ENCODE data around the gene BICDL2.

BICDL2 gene

DNA sequence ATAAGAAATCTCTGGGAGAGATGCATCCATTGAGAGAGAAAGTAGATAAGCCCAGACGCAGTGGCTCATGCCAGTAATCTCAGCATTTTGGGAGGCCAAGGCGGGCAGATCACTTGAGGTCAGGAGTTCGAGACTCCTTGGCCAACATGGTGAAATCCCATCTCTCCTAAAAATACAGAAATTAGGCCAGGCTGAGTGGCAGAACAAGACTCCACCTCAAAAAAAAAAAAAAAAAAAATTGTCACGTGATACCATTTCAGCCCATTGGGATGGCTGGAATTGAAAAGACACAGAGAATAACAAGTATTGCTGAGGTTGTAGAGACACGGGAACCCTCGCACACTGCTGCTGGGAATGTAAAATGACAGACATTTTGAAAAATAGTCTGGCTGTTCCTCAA, 25.8 kb upstream of the BICDL2 start:
- no peak for ATAC-seq
- TF ChIP-seq, protein P1, sequence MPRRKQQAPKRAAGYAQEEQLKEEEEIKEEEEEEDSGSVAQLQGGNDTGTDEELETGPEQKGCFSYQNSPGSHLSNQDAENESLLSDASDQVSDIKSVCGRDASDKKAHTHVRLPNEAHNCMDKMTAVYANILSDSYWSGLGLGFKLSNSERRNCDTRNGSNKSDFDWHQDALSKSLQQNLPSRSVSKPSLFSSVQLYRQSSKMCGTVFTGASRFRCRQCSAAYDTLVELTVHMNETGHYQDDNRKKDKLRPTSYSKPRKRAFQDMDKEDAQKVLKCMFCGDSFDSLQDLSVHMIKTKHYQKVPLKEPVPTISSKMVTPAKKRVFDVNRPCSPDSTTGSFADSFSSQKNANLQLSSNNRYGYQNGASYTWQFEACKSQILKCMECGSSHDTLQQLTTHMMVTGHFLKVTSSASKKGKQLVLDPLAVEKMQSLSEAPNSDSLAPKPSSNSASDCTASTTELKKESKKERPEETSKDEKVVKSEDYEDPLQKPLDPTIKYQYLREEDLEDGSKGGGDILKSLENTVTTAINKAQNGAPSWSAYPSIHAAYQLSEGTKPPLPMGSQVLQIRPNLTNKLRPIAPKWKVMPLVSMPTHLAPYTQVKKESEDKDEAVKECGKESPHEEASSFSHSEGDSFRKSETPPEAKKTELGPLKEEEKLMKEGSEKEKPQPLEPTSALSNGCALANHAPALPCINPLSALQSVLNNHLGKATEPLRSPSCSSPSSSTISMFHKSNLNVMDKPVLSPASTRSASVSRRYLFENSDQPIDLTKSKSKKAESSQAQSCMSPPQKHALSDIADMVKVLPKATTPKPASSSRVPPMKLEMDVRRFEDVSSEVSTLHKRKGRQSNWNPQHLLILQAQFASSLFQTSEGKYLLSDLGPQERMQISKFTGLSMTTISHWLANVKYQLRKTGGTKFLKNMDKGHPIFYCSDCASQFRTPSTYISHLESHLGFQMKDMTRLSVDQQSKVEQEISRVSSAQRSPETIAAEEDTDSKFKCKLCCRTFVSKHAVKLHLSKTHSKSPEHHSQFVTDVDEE (CRISPR knock-in tag; IDR thresholded peaks at IDR 0.05), result no peak
- TF ChIP-seq OSR1 (CRISPR knock-in tag; IDR thresholded peaks at IDR 0.05) (no peak), SNAI2 (CRISPR knock-in tag; IDR thresholded peaks at IDR 0.05) (no peak)

DNA sequence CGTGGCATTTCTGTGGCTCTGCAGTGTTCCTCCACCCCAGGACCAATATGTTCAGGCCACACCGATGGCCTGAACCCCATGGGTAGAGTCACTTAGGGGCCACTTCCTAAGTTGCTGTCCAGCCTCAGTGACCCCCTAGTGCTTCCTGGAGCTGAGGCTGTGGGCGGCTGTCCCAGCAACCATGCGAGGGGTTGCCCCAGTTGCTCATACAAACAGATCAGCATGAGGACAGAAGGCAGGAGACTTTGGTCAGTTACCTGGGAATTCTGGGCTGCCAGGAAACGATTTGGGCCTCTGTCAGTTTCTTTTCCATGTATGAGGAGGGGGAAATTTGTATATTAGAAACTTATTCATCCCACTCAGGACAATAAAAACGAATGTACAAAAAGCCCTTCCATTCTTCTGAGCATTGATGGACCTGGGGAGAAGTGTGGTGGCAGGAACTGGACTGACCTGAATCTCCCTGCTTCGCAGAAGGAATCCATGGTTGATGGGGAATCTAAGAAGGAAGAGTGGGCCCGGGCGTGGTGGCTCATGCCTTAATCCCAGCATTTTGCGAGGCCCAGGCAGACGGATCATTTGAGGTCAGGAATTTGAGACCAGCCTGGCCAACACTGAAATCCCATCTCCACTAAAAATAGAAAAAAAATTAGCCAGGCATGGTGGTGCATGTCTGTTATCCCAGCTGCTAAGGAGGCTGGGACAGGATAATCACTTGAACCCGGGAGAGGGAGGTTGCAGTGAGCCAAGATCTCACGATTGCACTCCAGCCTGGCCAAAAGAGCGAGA, 23.8 kb upstream of the BICDL2 start:
- no peak for ATAC-seq
- TF ChIP-seq OSR1 (CRISPR knock-in tag; IDR thresholded peaks at IDR 0.05), result no peak
- no peak for TF ChIP-seq ZFP3 (CRISPR knock-in tag; IDR thresholded peaks at IDR 0.05)
- no peak for TF ChIP-seq ZFP30 (CRISPR knock-in tag; IDR thresholded peaks at IDR 0.05)
- TF ChIP-seq PPARA (CRISPR knock-in tag; IDR thresholded peaks at IDR 0.05; ENCODE audit: borderline replicate concordance), result no peak
- no peak for TF ChIP-seq BACH2 (CRISPR knock-in tag; IDR thresholded peaks at IDR 0.05; ENCODE audit: borderline replicate concordance)
- TF ChIP-seq, protein P2, sequence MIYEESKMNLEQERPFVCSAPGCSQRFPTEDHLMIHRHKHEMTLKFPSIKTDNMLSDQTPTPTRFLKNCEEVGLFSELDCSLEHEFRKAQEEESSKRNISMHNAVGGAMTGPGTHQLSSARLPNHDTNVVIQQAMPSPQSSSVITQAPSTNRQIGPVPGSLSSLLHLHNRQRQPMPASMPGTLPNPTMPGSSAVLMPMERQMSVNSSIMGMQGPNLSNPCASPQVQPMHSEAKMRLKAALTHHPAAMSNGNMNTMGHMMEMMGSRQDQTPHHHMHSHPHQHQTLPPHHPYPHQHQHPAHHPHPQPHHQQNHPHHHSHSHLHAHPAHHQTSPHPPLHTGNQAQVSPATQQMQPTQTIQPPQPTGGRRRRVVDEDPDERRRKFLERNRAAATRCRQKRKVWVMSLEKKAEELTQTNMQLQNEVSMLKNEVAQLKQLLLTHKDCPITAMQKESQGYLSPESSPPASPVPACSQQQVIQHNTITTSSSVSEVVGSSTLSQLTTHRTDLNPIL (CRISPR knock-in tag; IDR thresholded peaks at IDR 0.05; ENCODE audit: low read depth), result no peak
- no peak for TF ChIP-seq ZNF565 (CRISPR knock-in tag; conservative IDR thresholded peaks at IDR 0.05; ENCODE audit: low read depth)
- TF ChIP-seq ARNTL (CRISPR knock-in tag; IDR thresholded peaks at IDR 0.05; ENCODE audit: borderline replicate concordance, low read depth), result no peak
- no peak for TF ChIP-seq ZC3H10 (CRISPR knock-in tag; IDR thresholded peaks at IDR 0.05)
- TF ChIP-seq, protein P3, sequence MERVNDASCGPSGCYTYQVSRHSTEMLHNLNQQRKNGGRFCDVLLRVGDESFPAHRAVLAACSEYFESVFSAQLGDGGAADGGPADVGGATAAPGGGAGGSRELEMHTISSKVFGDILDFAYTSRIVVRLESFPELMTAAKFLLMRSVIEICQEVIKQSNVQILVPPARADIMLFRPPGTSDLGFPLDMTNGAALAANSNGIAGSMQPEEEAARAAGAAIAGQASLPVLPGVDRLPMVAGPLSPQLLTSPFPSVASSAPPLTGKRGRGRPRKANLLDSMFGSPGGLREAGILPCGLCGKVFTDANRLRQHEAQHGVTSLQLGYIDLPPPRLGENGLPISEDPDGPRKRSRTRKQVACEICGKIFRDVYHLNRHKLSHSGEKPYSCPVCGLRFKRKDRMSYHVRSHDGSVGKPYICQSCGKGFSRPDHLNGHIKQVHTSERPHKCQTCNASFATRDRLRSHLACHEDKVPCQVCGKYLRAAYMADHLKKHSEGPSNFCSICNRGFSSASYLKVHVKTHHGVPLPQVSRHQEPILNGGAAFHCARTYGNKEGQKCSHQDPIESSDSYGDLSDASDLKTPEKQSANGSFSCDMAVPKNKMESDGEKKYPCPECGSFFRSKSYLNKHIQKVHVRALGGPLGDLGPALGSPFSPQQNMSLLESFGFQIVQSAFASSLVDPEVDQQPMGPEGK (CRISPR knock-in tag; IDR thresholded peaks at IDR 0.05; ENCODE audit: borderline replicate concordance), result no peak
- TF ChIP-seq, protein P4, sequence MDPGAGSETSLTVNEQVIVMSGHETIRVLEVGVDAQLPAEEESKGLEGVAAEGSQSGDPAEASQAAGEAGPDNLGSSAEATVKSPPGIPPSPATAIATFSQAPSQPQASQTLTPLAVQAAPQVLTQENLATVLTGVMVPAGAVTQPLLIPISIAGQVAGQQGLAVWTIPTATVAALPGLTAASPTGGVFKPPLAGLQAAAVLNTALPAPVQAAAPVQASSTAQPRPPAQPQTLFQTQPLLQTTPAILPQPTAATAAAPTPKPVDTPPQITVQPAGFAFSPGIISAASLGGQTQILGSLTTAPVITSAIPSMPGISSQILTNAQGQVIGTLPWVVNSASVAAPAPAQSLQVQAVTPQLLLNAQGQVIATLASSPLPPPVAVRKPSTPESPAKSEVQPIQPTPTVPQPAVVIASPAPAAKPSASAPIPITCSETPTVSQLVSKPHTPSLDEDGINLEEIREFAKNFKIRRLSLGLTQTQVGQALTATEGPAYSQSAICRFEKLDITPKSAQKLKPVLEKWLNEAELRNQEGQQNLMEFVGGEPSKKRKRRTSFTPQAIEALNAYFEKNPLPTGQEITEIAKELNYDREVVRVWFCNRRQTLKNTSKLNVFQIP (CRISPR knock-in tag; IDR thresholded peaks at IDR 0.05; ENCODE audit: borderline replicate concordance, low read depth), result no peak
- TF ChIP-seq GLIS3 (CRISPR knock-in tag; IDR thresholded peaks at IDR 0.05), result no peak
- TF ChIP-seq, protein P1 (CRISPR knock-in tag; IDR thresholded peaks at IDR 0.05), result no peak
- no peak for TF ChIP-seq ZNF8 (CRISPR knock-in tag; IDR thresholded peaks at IDR 0.05)
- TF ChIP-seq ZNF70 (CRISPR knock-in tag; IDR thresholded peaks at IDR 0.05), result no peak
- no peak for TF ChIP-seq ISL1 (CRISPR knock-in tag; IDR thresholded peaks at IDR 0.05)
- TF ChIP-seq SNAI2 (CRISPR knock-in tag; IDR thresholded peaks at IDR 0.05), result no peak
- TF ChIP-seq, protein P5, sequence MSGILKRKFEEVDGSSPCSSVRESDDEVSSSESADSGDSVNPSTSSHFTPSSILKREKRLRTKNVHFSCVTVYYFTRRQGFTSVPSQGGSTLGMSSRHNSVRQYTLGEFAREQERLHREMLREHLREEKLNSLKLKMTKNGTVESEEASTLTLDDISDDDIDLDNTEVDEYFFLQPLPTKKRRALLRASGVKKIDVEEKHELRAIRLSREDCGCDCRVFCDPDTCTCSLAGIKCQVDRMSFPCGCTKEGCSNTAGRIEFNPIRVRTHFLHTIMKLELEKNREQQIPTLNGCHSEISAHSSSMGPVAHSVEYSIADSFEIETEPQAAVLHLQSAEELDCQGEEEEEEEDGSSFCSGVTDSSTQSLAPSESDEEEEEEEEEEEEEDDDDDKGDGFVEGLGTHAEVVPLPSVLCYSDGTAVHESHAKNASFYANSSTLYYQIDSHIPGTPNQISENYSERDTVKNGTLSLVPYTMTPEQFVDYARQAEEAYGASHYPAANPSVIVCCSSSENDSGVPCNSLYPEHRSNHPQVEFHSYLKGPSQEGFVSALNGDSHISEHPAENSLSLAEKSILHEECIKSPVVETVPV (CRISPR knock-in tag; IDR thresholded peaks at IDR 0.05), result no peak
- no peak for TF ChIP-seq RARB (CRISPR knock-in tag; IDR thresholded peaks at IDR 0.05)
- no peak for TF ChIP-seq CSDC2 (CRISPR knock-in tag; IDR thresholded peaks at IDR 0.05)

Data from SK-N-SH treated with all-trans-retinoic acid at 6 μM for 48 hours (cell line).